ENCODE data around the gene PTTG1IP.

The PTTG1IP gene

GRCh38 chr21:44876849-44877575 lies 3.5 kb upstream of the PTTG1IP start:
- no peak for TF ChIP-seq CTCF (IDR thresholded peaks at IDR 0.05; ENCODE audit: low read depth, low read length)
- Histone ChIP-seq H3K4me3 (ENCODE audit: low read depth, low read length) (no peak overlapping the region), H3K27ac (no peak overlapping the region), H3K27me3 (ENCODE audit: insufficient read depth, low read depth, severe bottlenecking) (no peaks in the 10 kb centered on the region), H3K9me3 (ENCODE audit: severe bottlenecking) (no peaks in the 10 kb centered on the region), H3K36me3 (peaks cover 7% of the 10 kb centered on the region)
- no peak for DNase-seq

DNA sequence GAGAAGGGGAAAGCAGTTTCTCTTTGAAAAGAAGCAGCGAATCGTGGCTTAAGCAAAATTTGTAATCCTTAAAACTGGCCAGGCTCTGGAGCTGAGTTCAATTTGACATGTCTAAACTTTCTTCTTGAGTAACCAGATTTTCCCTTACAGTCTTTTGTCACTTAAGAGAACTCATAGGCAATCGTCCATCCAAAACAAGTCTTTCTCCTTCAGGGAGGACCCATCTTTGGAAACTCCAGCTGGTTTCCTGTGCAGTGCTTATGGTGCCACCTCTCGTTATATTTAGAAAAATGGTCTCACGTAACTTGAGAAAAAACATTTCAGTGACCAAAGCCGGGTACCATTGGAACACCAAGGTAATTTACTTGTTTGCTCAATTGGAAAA lies 1.8 kb upstream of the PTTG1IP start:
- no peak for DNase-seq
- no peaks in the 10 kb centered on the region for H3K27me3 ChIP-seq (ENCODE audit: insufficient read depth, low read depth, severe bottlenecking)
- no peak overlapping the region for H3K4me3 ChIP-seq (ENCODE audit: low read depth, low read length)
- H3K27ac ChIP-seq, result no peak overlapping the region
- TF ChIP-seq CTCF (IDR thresholded peaks at IDR 0.05; ENCODE audit: low read depth, low read length), result no peak
- peaks cover 20% of the 10 kb centered on the region for H3K36me3 ChIP-seq
- H3K9me3 ChIP-seq (ENCODE audit: severe bottlenecking), result no peaks in the 10 kb centered on the region

- Histone ChIP-seq H3K27ac (no peak overlapping the region), H3K27me3 (ENCODE audit: insufficient read depth, low read depth, severe bottlenecking) (no peaks in the 10 kb centered on the region), H3K9me3 (ENCODE audit: severe bottlenecking) (no peaks in the 10 kb centered on the region), H3K36me3 (peaks cover 21% of the 10 kb centered on the region), H3K4me3 (ENCODE audit: low read depth, low read length) (peak overlapping the region; percentile 47)
- DNase-seq, result no peak
- no peak for TF ChIP-seq CTCF (IDR thresholded peaks at IDR 0.05; ENCODE audit: low read depth, low read length)
Observed at GRCh38 chr21:44874497-44875315, 1.2 kb upstream of the PTTG1IP start.

DNA sequence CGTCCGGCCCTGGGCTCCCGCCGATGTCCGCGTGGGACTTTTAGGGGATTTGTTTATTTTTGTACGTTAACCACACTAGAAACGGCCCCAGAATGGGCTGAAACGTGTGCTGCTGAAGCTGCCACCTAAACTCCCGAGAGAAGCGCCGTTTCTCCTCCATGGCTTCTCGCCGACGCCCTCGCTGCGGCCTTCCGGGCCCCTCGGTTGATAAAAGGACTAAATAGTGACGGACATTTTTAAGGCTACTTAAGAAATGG lies 678 bp upstream of the PTTG1IP start:
- no peak for TF ChIP-seq CTCF (IDR thresholded peaks at IDR 0.05; ENCODE audit: low read depth, low read length)
- Histone ChIP-seq H3K27me3 (ENCODE audit: insufficient read depth, low read depth, severe bottlenecking) (no peaks in the 10 kb centered on the region), H3K4me3 (ENCODE audit: low read depth, low read length) (peak overlapping the region; percentile 47), H3K27ac (peak overlapping the region; percentile 68), H3K36me3 (peaks cover 24% of the 10 kb centered on the region), H3K9me3 (ENCODE audit: severe bottlenecking) (no peaks in the 10 kb centered on the region)
- DNase-seq, result no peak

- peak; percentile 40 for DNase-seq
- TF ChIP-seq CTCF (IDR thresholded peaks at IDR 0.05; ENCODE audit: low read depth, low read length), result no peak
- peaks cover 38% of the 10 kb centered on the region for H3K36me3 ChIP-seq
- H3K27ac ChIP-seq, result peak overlapping the region; percentile 92
- H3K9me3 ChIP-seq (ENCODE audit: severe bottlenecking), result no peaks in the 10 kb centered on the region
- H3K27me3 ChIP-seq (ENCODE audit: insufficient read depth, low read depth, severe bottlenecking), result no peaks in the 10 kb centered on the region
- H3K4me3 ChIP-seq (ENCODE audit: low read depth, low read length), result peak overlapping the region; percentile 87
Observed at GRCh38 chr21:44872649-44873355, 688 bp downstream of the PTTG1IP start.

All from WERI-Rb-1 (cell line).